Thyroid gland (tissue), 4 donors: Measurements from ENCODE around the gene PRKCA.

Experiments used
- POLR2A ChIP-seq, 2 donors: fragments of 450-650 bp; IDR thresholded peaks; one replicate each; pipeline ENCODE4 v1.6.1; 2017; ENCODE audit warnings: antibody characterized with exemption in 2 of 2, mild to moderate bottlenecking in 2 of 2, moderate library complexity in 1 of 2
- TF ChIP-seq, protein P1 (sequence below), 6 experiments: fragments of 200-600 bp in 3 of 6; fragments of 450-650 bp in 3 of 6; sonication (generic) in 3 of 6; IDR thresholded peaks; one replicate each; pipeline ENCODE4 v1.5.1; 2016 to 2019; ENCODE audit warnings: antibody characterized with exemption in 6 of 6, mild to moderate bottlenecking in 2 of 6, inconsistent platforms in 1 of 6, moderate library complexity in 1 of 6

- TF ChIP-seq, protein P1, sequence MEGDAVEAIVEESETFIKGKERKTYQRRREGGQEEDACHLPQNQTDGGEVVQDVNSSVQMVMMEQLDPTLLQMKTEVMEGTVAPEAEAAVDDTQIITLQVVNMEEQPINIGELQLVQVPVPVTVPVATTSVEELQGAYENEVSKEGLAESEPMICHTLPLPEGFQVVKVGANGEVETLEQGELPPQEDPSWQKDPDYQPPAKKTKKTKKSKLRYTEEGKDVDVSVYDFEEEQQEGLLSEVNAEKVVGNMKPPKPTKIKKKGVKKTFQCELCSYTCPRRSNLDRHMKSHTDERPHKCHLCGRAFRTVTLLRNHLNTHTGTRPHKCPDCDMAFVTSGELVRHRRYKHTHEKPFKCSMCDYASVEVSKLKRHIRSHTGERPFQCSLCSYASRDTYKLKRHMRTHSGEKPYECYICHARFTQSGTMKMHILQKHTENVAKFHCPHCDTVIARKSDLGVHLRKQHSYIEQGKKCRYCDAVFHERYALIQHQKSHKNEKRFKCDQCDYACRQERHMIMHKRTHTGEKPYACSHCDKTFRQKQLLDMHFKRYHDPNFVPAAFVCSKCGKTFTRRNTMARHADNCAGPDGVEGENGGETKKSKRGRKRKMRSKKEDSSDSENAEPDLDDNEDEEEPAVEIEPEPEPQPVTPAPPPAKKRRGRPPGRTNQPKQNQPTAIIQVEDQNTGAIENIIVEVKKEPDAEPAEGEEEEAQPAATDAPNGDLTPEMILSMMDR (IDR thresholded peaks at IDR 0.05) = no peak
- no peak for TF ChIP-seq POLR2A (IDR thresholded peaks at IDR 0.05)
Observed at GRCh38 chr17:66518677-66519076, 216.3 kb downstream of the PRKCA start.
